Suprapubic skin (tissue), 3 donors: Measurements from ENCODE around the gene CDKN3.

Source experiments
- EP300 ChIP-seq: sonication (generic); formaldehyde crosslinking; IDR thresholded peaks from one replicate; pipeline ENCODE4 v1.6.1; 2017; ENCODE audit warnings: antibody characterized with exemption
- TF ChIP-seq, protein P1 (sequence below), 2 donors: fragments of 200-600 bp in 1 of 2; fragments of 450-650 bp in 1 of 2; sonication (generic) in 1 of 2; IDR thresholded peaks; one replicate each; pipeline ENCODE4 v1.5.1; 2016 to 2019; ENCODE audit warnings: antibody characterized with exemption in 2 of 2, mild to moderate bottlenecking in 1 of 2, moderate library complexity in 1 of 2

DNA sequence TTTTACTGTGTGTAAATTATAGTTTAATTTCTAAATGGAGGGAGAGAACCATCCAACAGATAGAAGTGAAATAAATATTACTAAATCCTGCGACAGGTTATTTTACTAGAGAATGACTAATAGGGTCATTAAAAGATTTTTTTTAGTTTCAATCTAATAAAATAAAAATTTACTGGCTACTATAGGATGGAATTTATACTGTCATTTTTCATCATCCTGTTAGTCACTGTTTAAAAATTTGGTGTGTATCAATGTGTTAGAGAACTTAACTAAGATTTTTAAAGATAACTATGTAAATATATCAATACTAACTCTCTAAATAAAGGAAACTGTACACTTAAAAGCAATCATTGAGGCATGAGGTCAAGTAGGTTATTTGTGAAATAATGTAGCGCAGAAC is 41.1 kb upstream of the CDKN3 start:
- TF ChIP-seq, protein P1, sequence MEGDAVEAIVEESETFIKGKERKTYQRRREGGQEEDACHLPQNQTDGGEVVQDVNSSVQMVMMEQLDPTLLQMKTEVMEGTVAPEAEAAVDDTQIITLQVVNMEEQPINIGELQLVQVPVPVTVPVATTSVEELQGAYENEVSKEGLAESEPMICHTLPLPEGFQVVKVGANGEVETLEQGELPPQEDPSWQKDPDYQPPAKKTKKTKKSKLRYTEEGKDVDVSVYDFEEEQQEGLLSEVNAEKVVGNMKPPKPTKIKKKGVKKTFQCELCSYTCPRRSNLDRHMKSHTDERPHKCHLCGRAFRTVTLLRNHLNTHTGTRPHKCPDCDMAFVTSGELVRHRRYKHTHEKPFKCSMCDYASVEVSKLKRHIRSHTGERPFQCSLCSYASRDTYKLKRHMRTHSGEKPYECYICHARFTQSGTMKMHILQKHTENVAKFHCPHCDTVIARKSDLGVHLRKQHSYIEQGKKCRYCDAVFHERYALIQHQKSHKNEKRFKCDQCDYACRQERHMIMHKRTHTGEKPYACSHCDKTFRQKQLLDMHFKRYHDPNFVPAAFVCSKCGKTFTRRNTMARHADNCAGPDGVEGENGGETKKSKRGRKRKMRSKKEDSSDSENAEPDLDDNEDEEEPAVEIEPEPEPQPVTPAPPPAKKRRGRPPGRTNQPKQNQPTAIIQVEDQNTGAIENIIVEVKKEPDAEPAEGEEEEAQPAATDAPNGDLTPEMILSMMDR (IDR thresholded peaks at IDR 0.05), result no peak
- TF ChIP-seq EP300, result no peak
